Gastroesophageal sphincter (tissue), 4 donors: ENCODE results near the gene MPPED1. TPM values are rescaled to one million over a fixed set of nuclear protein-coding genes. Genes with fewer than 3 reads are reported as not detected.

Experiments
- ATAC-seq: fragments of 150-250 bp; one replicate; pipeline ENCODE4 v1.9.1; 2016; ENCODE audit warnings: mild to moderate bottlenecking, moderate library complexity
- H3K27ac ChIP-seq, 4 donors: fragments of 200-600 bp; sonication (generic) in 3 of 4; 1 replicate in 3 of 4; 2 replicates in 1 of 4; pipeline ENCODE4 v1.5.1; 2016 to 2019
- H3K27me3 ChIP-seq: fragments of 200-600 bp; sonication (generic); one replicate; pipeline ENCODE4 v1.5.1; 2019
- H3K36me3 ChIP-seq, 2 donors: fragments of 200-600 bp; sonication (generic); one replicate each; pipeline ENCODE4 v1.5.1; 2019; ENCODE audit warnings: control low read depth in 1 of 2
- H3K4me1 ChIP-seq, 3 donors: fragments of 200-600 bp; sonication (generic); 1 replicate in 2 of 3; 2 replicates in 1 of 3; pipeline ENCODE4 v1.5.1; 2016 to 2019; ENCODE audit warnings: control low read depth in 2 of 3
- H3K4me3 ChIP-seq, 2 donors: fragments of 200-600 bp; sonication (generic); one replicate each; pipeline ENCODE4 v1.5.1; 2019; ENCODE audit warnings: mild to moderate bottlenecking in 1 of 2, moderate library complexity in 1 of 2
- H3K9me3 ChIP-seq, 3 donors: fragments of 200-600 bp; sonication (generic); one replicate each; pipeline ENCODE4 v1.5.1; 2017 to 2019; ENCODE audit warnings: control low read depth in 2 of 3
- CTCF ChIP-seq, 4 experiments: fragments of 200-600 bp in 2 of 4; fragments of 450-650 bp in 2 of 4; sonication (generic) in 1 of 4; IDR thresholded peaks; one replicate each; pipeline ENCODE4 v1.5.1; 2017 to 2019; ENCODE audit warnings: antibody characterized with exemption in 4 of 4, mild to moderate bottlenecking in 2 of 4, moderate library complexity in 2 of 4
- EP300 ChIP-seq: sonication (generic); formaldehyde crosslinking; IDR thresholded peaks from one replicate; pipeline ENCODE4 v1.6.1; 2017; ENCODE audit warnings: antibody characterized with exemption, mild to moderate bottlenecking
- POLR2A ChIP-seq, 2 donors: fragments of 450-650 bp; IDR thresholded peaks; one replicate each; pipeline ENCODE4 v1.6.1; 2017; ENCODE audit warnings: antibody characterized with exemption in 2 of 2, mild to moderate bottlenecking in 2 of 2, moderate library complexity in 1 of 2
- POLR2AphosphoS5 ChIP-seq: sonication (generic); formaldehyde crosslinking; IDR thresholded peaks from one replicate; pipeline ENCODE4 v1.6.1; 2017; ENCODE audit warnings: antibody characterized with exemption
- WGBS, 2 donors: methylation state at CpG; one replicate each; pipeline ENCODE4 v1.1.5; 2018; ENCODE audit warnings: low coverage in 1 of 2; 5-methylcytosine and 5-hydroxymethylcytosine counted together
- total RNA-seq, 4 donors: library from RNA; depleted of rRNA; stranded (reverse); fragments of >200 nt; gene quantifications; one replicate each; pipeline ENCODE4 v1.1.0, GENCODE V29; 2016

Gene MPPED1
- total RNA-seq, 4 donors from 2014 or later, result 0.13 TPM; not detected in 3

DNA sequence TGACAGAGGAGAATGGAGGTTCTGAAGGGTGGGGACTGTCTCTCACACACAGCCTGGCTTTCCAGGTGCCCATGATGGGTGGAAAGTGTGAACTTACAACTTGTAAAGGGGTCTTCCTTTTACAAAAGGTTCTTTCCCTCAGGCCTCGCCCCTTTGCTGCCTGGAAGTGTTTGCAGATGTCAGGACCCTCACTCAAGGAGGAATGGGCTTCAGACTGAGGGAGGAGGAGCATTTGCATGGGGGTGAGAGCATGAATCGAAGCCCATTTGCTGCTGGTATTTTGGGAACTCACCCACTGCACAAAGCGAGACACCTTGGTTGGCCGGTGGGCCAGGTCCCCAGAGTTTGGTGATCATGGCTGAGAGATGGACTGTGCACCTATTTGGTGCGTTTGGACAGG, 25.1 kb downstream of the MPPED1 start:
- no peaks in the 10 kb centered on the region for H3K9me3 ChIP-seq
- H3K27me3 ChIP-seq, result peaks cover 76% of the 10 kb centered on the region
- no peaks in the 10 kb centered on the region for H3K36me3 ChIP-seq
- no peak overlapping the region for H3K4me3 ChIP-seq
- 82 to 90% methylated on average over 5 of the region's 5 CpGs for WGBS, 2 donors
- no peak for ATAC-seq
- TF ChIP-seq EP300 (no peak), CTCF (IDR thresholded peaks at IDR 0.05) (no peak), POLR2AphosphoS5 (no peak), POLR2A (IDR thresholded peaks at IDR 0.05) (no peak)
- H3K4me1 ChIP-seq, result no peaks in the 10 kb centered on the region
- no peak overlapping the region for H3K27ac ChIP-seq

GRCh38 chr22:43437871-43438475, 26.2 kb downstream of the MPPED1 start:
- Histone ChIP-seq H3K36me3 (no peaks in the 10 kb centered on the region), H3K4me1 (no peaks in the 10 kb centered on the region), H3K27ac (no peak overlapping the region), H3K27me3 (peaks cover 74% of the 10 kb centered on the region), H3K9me3 (no peaks in the 10 kb centered on the region), H3K4me3 (no peak overlapping the region)
- WGBS, 2 donors, result 79 to 100% methylated on average over 1 to 6 of the region's 15 CpGs
- no peak for ATAC-seq
- TF ChIP-seq POLR2AphosphoS5 (no peak), POLR2A (IDR thresholded peaks at IDR 0.05) (no peak), CTCF (IDR thresholded peaks at IDR 0.05) (no peak), EP300 (no peak)

DNA sequence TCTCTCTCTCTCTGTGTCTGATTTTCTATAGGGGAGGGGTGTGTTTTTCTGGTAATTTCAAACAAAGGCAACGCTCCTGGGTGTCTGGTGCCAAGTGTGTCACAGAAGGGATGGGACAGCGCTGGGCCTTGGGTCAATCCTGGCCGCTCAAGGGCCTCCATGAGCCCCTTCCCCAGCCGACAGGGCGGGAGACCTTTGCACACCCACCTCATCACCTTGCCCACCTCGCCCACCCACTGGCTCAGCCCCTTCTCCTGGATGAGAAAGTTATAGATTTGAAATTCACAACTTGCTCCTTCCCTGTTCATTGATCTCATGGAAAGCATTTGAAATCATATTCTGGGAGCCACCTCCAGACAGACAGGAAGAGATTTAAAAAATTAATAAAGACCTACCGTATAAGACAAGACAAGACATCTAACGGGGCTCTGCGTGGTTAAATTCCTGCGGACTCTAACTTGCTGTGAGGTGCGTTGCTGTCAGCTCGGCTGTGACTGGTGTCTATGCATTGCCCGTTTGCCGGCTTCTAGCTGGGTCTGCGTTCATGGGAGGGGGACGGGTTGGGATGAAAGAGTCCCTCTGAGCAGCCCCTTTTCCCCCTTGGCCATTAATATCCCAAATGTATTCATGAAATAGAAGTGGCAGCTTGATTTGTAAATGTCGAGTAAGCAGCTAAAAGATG, 27.0 kb downstream of the MPPED1 start:
- H3K4me3 ChIP-seq, result no peak overlapping the region
- 70 to 73% methylated on average over 13 to 14 of the region's 17 CpGs for WGBS, 2 donors
- H3K36me3 ChIP-seq, result no peaks in the 10 kb centered on the region
- no peak for ATAC-seq
- TF ChIP-seq CTCF (IDR thresholded peaks at IDR 0.05) (no peak), POLR2AphosphoS5 (no peak), POLR2A (IDR thresholded peaks at IDR 0.05) (no peak), EP300 (no peak)
- H3K27ac ChIP-seq, result no peak overlapping the region
- peaks cover 68% of the 10 kb centered on the region for H3K27me3 ChIP-seq
- no peaks in the 10 kb centered on the region for H3K4me1 ChIP-seq
- no peaks in the 10 kb centered on the region for H3K9me3 ChIP-seq

DNA sequence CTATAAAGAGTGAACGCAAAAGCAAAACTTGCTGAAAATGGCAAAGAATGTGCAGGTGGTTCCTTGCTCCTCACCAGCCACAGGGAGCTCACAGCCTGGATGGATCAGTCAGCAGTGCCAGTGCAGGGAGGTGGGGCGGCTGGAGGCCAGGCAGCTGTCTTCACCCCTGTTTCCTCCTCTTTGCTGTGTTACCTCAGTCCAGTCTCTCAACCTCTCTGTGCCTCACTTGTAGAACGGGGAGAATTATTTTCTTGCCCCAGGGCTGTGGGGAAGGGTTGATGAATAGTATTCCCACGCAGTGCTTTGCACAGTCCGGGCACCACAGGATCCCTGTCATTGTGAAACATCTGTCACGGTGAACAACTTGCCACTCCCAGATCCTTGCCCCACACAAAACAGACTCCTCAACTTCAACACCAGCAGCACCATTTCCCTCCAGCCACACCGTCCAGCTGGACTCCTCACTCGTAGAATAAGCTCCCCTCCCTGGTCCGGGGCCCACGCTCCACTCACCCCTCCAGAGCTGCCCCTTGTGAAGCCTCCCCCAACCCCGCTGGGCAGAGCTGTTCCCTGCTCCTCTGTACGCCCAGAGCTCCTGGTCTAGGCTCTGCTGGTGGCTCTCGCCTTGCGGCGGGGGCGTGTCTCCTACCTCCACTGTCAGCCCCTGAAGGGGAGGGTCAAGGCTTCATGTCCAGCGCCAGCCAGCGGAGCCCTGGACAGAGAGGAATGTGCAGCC, 27.7 kb downstream of the MPPED1 start:
- Histone ChIP-seq H3K36me3 (no peaks in the 10 kb centered on the region), H3K4me1 (no peaks in the 10 kb centered on the region), H3K9me3 (no peaks in the 10 kb centered on the region), H3K4me3 (no peak overlapping the region), H3K27ac (no peak overlapping the region), H3K27me3 (peaks cover 63% of the 10 kb centered on the region)
- TF ChIP-seq EP300 (no peak), POLR2AphosphoS5 (no peak)
- WGBS, 2 donors, result 58% methylated on average over 4 of the region's 18 CpGs; no CpG with 5 or more reads in 1 of the 2 donors
- no peak for ATAC-seq

DNA sequence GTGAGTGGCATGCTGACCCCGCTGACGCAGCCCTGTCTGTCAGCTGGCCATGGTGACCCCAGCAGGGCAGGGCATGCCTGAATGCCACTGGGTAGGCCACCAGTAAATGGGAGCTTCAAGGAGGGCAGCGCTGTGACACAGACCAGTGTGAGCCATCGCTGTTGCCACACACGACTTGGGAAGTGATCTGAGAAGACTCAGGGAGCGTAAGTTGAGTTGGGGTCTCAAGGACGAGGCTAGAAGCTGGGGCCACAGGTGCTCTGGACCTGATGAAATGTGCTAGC, 28.2 kb downstream of the MPPED1 start:
- no CpG with 5 or more reads among the region's 7 CpGs for WGBS, 2 donors
- Histone ChIP-seq H3K4me1 (no peaks in the 10 kb centered on the region), H3K36me3 (no peaks in the 10 kb centered on the region), H3K4me3 (no peak overlapping the region), H3K27me3 (peaks cover 58% of the 10 kb centered on the region), H3K27ac (no peak overlapping the region), H3K9me3 (no peaks in the 10 kb centered on the region)
- TF ChIP-seq EP300 (no peak), POLR2A (IDR thresholded peaks at IDR 0.05) (no peak)
- ATAC-seq, result no peak
